ENCODE results near the gene CXCR5. TPM values are rescaled to one million over a fixed set of nuclear protein-coding genes. Genes with fewer than 3 reads are reported as not detected.
"Not testable (repeated sequence)": the region's sequence is repeated elsewhere in the genome, so short reads cannot be mapped to it uniquely, and the experiment has no call there.

The CXCR5 gene
- not detected in 2 replicates for total RNA-seq (2014; rRNA removed; shearing (Covaris generic))

- DNase-seq (ENCODE audit: low spot score) = no peak
Observed at GRCh38 chr11:118883368-118884071, at the start of gene CXCR5. Gene CXCR5 (plus strand): TSS chr11:118883892. CDS start chr11:118883942, 50 bp downstream.

- DNase-seq (ENCODE audit: low spot score) = no peak
Observed at GRCh38 chr11:118834427-118835028, 49.2 kb upstream of the CXCR5 start.

- DNase-seq (ENCODE audit: low spot score) = no peak
Observed at GRCh38 chr11:118837868-118838267, 45.8 kb upstream of the CXCR5 start.

GRCh38 chr11:118838905-118839553 is 44.7 kb upstream of the CXCR5 start:
- no peak for DNase-seq (ENCODE audit: low spot score)

GRCh38 chr11:118841469-118842242 is 42.0 kb upstream of the CXCR5 start:
- DNase-seq (ENCODE audit: low spot score) = no peak

GRCh38 chr11:118842369-118842768 is 41.3 kb upstream of the CXCR5 start:
- DNase-seq (ENCODE audit: low spot score) = no peak

- not testable (repeated sequence) for DNase-seq (ENCODE audit: low spot score)
Observed at GRCh38 chr11:118842843-118843242, 40.8 kb upstream of the CXCR5 start.

GRCh38 chr11:118843565-118843964 is 40.1 kb upstream of the CXCR5 start:
- no peak for DNase-seq (ENCODE audit: low spot score)

- DNase-seq (ENCODE audit: low spot score) = no peak
Observed at GRCh38 chr11:118845369-118845768, 38.3 kb upstream of the CXCR5 start.

GRCh38 chr11:118846181-118846935 is 37.3 kb upstream of the CXCR5 start:
- no peak for DNase-seq (ENCODE audit: low spot score)

- DNase-seq (ENCODE audit: low spot score) = no peak
Observed at GRCh38 chr11:118849825-118850224, 33.9 kb upstream of the CXCR5 start.

GRCh38 chr11:118851970-118852369 is 31.7 kb upstream of the CXCR5 start:
- DNase-seq (ENCODE audit: low spot score) = no peak

GRCh38 chr11:118853678-118854077 is 30.0 kb upstream of the CXCR5 start:
- DNase-seq (ENCODE audit: low spot score) = no peak

- DNase-seq (ENCODE audit: low spot score) = no peak
Observed at GRCh38 chr11:118856314-118856713, 27.4 kb upstream of the CXCR5 start.

- DNase-seq (ENCODE audit: low spot score) = no peak
Observed at GRCh38 chr11:118857385-118857784, 26.3 kb upstream of the CXCR5 start.

- DNase-seq (ENCODE audit: low spot score) = no peak
Observed at GRCh38 chr11:118859973-118860372, 23.7 kb upstream of the CXCR5 start.

GRCh38 chr11:118868659-118869058 is 15.0 kb upstream of the CXCR5 start:
- no peak for DNase-seq (ENCODE audit: low spot score)

GRCh38 chr11:118870396-118871343 is 13.0 kb upstream of the CXCR5 start:
- no peak for DNase-seq (ENCODE audit: low spot score)

- DNase-seq (ENCODE audit: low spot score) = no peak
Observed at GRCh38 chr11:118872403-118872821, 11.3 kb upstream of the CXCR5 start.

GRCh38 chr11:118873804-118874203 is 9.9 kb upstream of the CXCR5 start:
- DNase-seq (ENCODE audit: low spot score) = no peak

All from HT-29 (cell line).